Vagina (tissue), 2 donors: ENCODE results near the gene CDKN2AIP. TPM values are rescaled to one million over a fixed set of nuclear protein-coding genes. Genes with fewer than 3 reads are reported as not detected.

Source experiments
- DNase-seq, 2 donors: peaks; one replicate each; pipeline ENCODE4 v3.0.0-alpha.2; 2017; ENCODE audit errors: extremely low spot score in 2 of 2
- H3K27ac ChIP-seq: fragments of 200-600 bp; sonication (generic); one replicate; pipeline ENCODE4 v1.5.1; 2019
- H3K27me3 ChIP-seq: fragments of 200-600 bp; sonication (generic); one replicate; pipeline ENCODE4 v1.5.1; 2019
- H3K36me3 ChIP-seq, 2 donors: fragments of 200-600 bp; sonication (generic); one replicate each; pipeline ENCODE4 v1.5.1; 2017 to 2019
- H3K4me1 ChIP-seq: fragments of 200-600 bp; sonication (generic); one replicate; pipeline ENCODE4 v1.5.1; 2019
- H3K4me3 ChIP-seq, 2 donors: fragments of 200-600 bp; sonication (generic); 1 replicate in 1 of 2; 2 replicates in 1 of 2; pipeline ENCODE4 v1.5.1; 2016 to 2019
- H3K9me3 ChIP-seq: fragments of 200-600 bp; sonication (generic); one replicate; pipeline ENCODE4 v1.5.1; 2019
- POLR2A ChIP-seq, 2 donors: fragments of 450-650 bp; IDR thresholded peaks; one replicate each; pipeline ENCODE4 v1.6.1; 2017; ENCODE audit warnings: antibody characterized with exemption in 2 of 2, mild to moderate bottlenecking in 2 of 2, moderate library complexity in 2 of 2
- POLR2AphosphoS5 ChIP-seq, 2 donors: sonication (generic); formaldehyde crosslinking; IDR thresholded peaks; one replicate each; pipeline ENCODE4 v1.9.0; 2017; ENCODE audit warnings: antibody characterized with exemption in 2 of 2, mild to moderate bottlenecking in 2 of 2, low read depth in 1 of 2; ENCODE audit not compliant: insufficient read depth in 1 of 2
- intact Hi-C: fragments of 100-400 bp; cut with DNase I; formaldehyde crosslinking; loops from one replicate; pipeline ENCODE4 v1.15.1; 2023
- total RNA-seq: library from RNA; depleted of rRNA; stranded (reverse); fragments of >200 nt; gene quantifications from one replicate; pipeline ENCODE4 v1.2.3, GENCODE V29; 2016
- TF ChIP-seq, protein P1 (sequence below), 3 experiments: fragments of 450-650 bp in 2 of 3; fragments of 200-600 bp in 1 of 3; sonication (generic) in 1 of 3; IDR thresholded peaks; one replicate each; pipeline ENCODE4 v1.5.1; 2017 to 2019; ENCODE audit warnings: antibody characterized with exemption in 3 of 3, mild to moderate bottlenecking in 2 of 3, moderate library complexity in 2 of 3

The CDKN2AIP gene
- total RNA-seq, 1 donor from 2014 or later, result 15.0 TPM

DNA sequence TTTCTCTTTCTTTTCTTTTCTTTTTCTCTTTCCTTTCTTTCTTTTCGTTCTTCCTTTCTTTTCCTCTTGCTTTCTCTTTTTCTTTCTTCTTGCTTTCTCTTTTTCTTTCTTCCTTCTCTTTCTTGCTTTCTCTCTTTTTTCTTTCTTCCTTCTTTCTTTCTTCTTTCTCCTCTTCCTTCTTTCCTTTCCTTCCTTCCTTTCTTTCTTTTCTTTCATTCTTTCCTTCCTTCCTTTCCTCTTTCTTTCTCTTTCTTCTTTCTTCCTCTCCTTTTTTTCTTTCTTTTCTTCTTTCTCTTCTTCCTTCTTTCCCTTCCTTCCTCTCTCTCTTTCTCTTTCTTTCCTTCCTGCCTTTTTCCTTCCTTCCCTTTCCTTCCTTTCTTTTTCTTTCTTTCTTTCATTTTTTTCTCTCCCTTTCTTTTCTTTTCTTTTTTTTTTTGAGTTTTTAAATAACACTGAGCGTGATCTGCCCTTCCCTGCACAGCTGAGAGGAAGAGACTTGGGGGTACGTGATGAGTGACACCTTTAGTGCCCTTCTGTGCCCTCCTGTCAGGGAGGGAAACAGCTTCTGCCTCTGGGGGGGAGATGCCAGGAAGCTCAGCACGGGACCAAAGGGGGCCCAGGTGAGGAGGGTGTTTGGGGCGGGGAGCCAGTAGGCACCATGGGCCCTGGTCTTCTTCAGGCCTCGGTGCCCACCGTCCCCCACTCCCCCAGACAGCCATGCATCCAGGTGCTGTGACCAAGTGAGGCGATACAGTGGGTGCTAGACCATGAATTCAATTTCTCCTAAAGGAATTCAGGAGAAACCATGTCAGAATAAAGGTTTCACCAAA is 36.6 kb upstream of the CDKN2AIP start:
- peak overlapping the region; percentile 59 for H3K27ac ChIP-seq

DNA sequence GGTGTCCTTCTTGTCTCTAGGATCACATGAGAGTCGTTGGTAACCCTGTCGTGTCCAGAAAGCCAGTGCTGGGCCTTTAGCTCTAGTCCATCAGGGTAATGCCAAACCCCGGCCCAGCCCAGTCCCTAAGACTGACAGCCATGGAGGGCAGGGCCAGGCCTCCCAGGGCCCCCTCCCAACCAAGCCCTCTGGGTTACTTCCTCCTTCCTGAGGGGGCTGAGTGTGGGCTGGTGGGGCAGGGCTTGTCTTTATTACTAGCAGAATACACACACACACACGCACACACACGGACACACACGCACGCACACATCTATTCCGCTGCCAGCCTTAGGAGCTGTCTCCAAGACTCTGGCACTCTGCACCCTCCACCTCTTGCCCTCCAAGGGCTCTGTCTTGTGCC is 35.6 kb upstream of the CDKN2AIP start:
- no peak for DNase-seq
- H3K4me1 ChIP-seq, result no peaks in the 10 kb centered on the region
- no peaks in the 10 kb centered on the region for H3K27me3 ChIP-seq
- H3K36me3 ChIP-seq, result no peaks in the 10 kb centered on the region
- no peak overlapping the region for H3K27ac ChIP-seq
- TF ChIP-seq, protein P1, sequence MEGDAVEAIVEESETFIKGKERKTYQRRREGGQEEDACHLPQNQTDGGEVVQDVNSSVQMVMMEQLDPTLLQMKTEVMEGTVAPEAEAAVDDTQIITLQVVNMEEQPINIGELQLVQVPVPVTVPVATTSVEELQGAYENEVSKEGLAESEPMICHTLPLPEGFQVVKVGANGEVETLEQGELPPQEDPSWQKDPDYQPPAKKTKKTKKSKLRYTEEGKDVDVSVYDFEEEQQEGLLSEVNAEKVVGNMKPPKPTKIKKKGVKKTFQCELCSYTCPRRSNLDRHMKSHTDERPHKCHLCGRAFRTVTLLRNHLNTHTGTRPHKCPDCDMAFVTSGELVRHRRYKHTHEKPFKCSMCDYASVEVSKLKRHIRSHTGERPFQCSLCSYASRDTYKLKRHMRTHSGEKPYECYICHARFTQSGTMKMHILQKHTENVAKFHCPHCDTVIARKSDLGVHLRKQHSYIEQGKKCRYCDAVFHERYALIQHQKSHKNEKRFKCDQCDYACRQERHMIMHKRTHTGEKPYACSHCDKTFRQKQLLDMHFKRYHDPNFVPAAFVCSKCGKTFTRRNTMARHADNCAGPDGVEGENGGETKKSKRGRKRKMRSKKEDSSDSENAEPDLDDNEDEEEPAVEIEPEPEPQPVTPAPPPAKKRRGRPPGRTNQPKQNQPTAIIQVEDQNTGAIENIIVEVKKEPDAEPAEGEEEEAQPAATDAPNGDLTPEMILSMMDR (IDR thresholded peaks at IDR 0.05), result no peak
- no peak for TF ChIP-seq POLR2AphosphoS5 (IDR thresholded peaks at IDR 0.05; ENCODE audit: insufficient read depth in 1 of 2, low read depth in 1 of 2)
- no peak for TF ChIP-seq POLR2A (IDR thresholded peaks at IDR 0.05)
- H3K9me3 ChIP-seq, result no peaks in the 10 kb centered on the region
- intact Hi-C loops, result no loop called here
- H3K4me3 ChIP-seq, result no peak overlapping the region

More for the DNA sequence above, 36.6 kb upstream of the CDKN2AIP start:
- Histone ChIP-seq H3K9me3 (no peaks in the 10 kb centered on the region), H3K4me3 (peak overlapping the region; percentile 40 to 48), H3K27me3 (no peaks in the 10 kb centered on the region), H3K36me3 (no peaks in the 10 kb centered on the region), H3K4me1 (no peaks in the 10 kb centered on the region)
- intact Hi-C loops, result no loop called here
- DNase-seq, result no peak
- TF ChIP-seq POLR2A (IDR thresholded peaks at IDR 0.05), result no peak
- TF ChIP-seq POLR2AphosphoS5 (IDR thresholded peaks at IDR 0.05; ENCODE audit: insufficient read depth in 1 of 2, low read depth in 1 of 2), result no peak
- TF ChIP-seq, protein P1 (IDR thresholded peaks at IDR 0.05), result no peak

DNA sequence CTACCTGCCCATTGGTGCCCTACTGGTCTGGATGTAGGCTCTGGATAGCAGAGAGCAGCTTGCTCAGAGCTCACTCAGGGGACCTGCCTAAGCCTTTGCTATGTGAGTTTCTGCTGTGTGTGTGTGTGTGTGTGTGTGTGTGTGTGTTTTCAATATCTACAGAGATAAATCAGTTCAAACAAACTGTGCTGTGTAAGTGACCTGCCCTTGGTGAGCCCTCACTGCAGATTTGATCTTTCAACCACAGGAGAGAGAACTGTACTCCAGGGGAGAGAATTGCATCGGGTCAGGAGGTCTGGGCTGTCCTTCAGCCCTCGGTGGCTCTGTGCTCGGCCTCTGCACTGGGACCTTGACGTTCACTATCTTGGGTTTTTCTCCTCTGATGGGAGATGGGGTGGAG is 35.0 kb upstream of the CDKN2AIP start:
- TF ChIP-seq, protein P1 (IDR thresholded peaks at IDR 0.05), result no peak
- TF ChIP-seq POLR2A (IDR thresholded peaks at IDR 0.05), result no peak
- no peak for TF ChIP-seq POLR2AphosphoS5 (IDR thresholded peaks at IDR 0.05; ENCODE audit: insufficient read depth in 1 of 2, low read depth in 1 of 2)
- Histone ChIP-seq H3K4me3 (no peak overlapping the region), H3K27me3 (no peaks in the 10 kb centered on the region), H3K9me3 (no peaks in the 10 kb centered on the region), H3K36me3 (no peaks in the 10 kb centered on the region), H3K4me1 (no peaks in the 10 kb centered on the region), H3K27ac (no peak overlapping the region)
- intact Hi-C loops, result no loop called here
- DNase-seq, result no peak

DNA sequence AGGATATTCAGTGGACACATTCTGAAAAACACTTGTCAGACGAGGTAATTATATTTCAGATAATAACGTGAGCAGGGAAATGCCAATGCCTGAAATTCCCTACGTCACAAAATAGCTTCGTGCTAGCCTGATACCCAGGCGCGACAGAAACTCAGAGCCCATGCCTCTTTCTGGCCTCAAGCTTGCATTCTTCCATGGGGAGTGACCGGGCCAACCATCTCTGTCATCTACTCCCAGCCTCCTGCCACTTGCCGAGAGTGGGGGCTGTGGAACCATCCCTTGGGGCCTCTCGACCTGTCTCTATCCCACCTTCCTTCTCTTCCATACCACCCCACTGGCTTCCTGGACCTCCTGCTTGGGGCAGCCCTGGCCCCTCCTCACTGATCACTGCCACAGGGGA is 34.5 kb upstream of the CDKN2AIP start:
- intact Hi-C loops, result no loop called here
- TF ChIP-seq, protein P1 (IDR thresholded peaks at IDR 0.05), result no peak
- TF ChIP-seq POLR2AphosphoS5 (IDR thresholded peaks at IDR 0.05; ENCODE audit: insufficient read depth in 1 of 2, low read depth in 1 of 2), result no peak
- no peak for TF ChIP-seq POLR2A (IDR thresholded peaks at IDR 0.05)

DNA sequence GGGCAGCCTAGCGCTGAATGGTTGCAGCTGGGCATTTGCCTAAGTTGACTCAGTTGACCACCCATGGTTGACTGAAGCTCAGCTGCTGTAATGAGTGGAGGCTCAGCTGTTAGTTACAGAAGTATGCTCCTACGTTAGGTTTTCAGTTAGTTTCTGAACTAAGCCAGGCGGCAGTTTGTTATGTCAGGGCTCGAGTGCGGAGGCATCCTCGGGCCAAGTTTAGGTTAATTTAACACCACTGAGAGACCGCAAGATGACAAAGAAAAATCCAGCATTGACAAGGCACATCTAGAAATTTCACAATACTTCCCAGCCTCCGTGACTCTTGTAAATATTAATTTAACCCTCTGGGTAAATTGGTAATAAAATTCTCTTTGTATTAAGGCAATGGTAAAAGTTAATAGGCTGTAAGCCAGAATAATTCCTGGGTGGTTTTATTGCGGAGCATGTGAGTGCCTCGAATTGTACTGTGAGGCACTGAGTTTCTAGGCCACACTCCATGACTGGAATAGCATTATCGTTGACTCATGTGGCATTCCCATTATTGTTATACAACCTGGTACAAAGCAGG is 33.1 kb upstream of the CDKN2AIP start:
- Histone ChIP-seq H3K36me3 (no peaks in the 10 kb centered on the region), H3K4me1 (no peaks in the 10 kb centered on the region), H3K27ac (no peak overlapping the region), H3K9me3 (no peaks in the 10 kb centered on the region), H3K4me3 (no peak overlapping the region), H3K27me3 (no peaks in the 10 kb centered on the region)
- TF ChIP-seq POLR2AphosphoS5 (IDR thresholded peaks at IDR 0.05; ENCODE audit: insufficient read depth in 1 of 2, low read depth in 1 of 2) (peak in 1 of 2 donors; percentile 14), POLR2A (IDR thresholded peaks at IDR 0.05) (no peak)
- TF ChIP-seq, protein P1 (IDR thresholded peaks at IDR 0.05), result no peak
- DNase-seq, result no peak
- intact Hi-C loops, result no loop called here

More for the DNA sequence above, 34.5 kb upstream of the CDKN2AIP start:
- no peak overlapping the region for H3K27ac ChIP-seq
- no peak for DNase-seq
- H3K9me3 ChIP-seq, result no peaks in the 10 kb centered on the region
- no peaks in the 10 kb centered on the region for H3K4me1 ChIP-seq
- H3K27me3 ChIP-seq, result no peaks in the 10 kb centered on the region
- H3K4me3 ChIP-seq, result no peak overlapping the region
- no peaks in the 10 kb centered on the region for H3K36me3 ChIP-seq
